ENCODE data around the gene ZBTB46. TPM values are rescaled to one million over a fixed set of nuclear protein-coding genes. Genes with fewer than 3 reads are reported as not detected.

ZBTB46 gene
- total RNA-seq, 1 experiment from 2014 or later: 18.9 TPM

DNA sequence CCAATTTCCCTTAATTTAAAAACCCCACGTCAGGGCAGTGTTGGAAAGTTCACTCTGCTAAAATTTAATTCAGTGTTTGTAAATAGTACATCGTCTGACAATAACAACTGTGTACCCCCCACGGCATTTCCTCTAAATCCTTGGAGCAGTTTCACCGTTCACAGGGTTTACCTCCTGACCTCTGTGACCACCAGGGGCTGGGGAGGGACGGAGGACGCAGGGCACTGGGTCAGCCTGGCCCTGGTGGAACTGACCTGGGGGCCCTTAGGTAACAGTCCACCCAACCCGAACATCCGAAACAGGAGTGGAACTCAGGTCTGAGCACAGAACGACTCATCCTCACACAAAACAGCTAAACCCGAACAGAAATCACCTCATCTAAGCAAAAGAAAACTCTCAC lies 2.1 kb downstream of the ZBTB46 start:
- no peaks in the 10 kb centered on the region for H3K36me3 Mint-ChIP-seq
- H3K4me1 Mint-ChIP-seq: peaks cover 31% of the 10 kb centered on the region
- no peaks in the 10 kb centered on the region for H3K9me3 Mint-ChIP-seq
- no peak overlapping the region for H3K27ac Mint-ChIP-seq
- ChIA-PET CTCF (interaction anchor here (1.0 to 2.7 kb wide), 2 partner anchors 12 to 54 kb away, joined by 3 to 9 read pairs; no protein-coding TSS in a partner anchor), POLR2A (no interaction called here)
- TF ChIP-seq, protein P1, sequence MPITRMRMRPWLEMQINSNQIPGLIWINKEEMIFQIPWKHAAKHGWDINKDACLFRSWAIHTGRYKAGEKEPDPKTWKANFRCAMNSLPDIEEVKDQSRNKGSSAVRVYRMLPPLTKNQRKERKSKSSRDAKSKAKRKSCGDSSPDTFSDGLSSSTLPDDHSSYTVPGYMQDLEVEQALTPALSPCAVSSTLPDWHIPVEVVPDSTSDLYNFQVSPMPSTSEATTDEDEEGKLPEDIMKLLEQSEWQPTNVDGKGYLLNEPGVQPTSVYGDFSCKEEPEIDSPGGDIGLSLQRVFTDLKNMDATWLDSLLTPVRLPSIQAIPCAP (CRISPR knock-in tag; IDR thresholded peaks at IDR 0.05): no peak
- no peak for TF ChIP-seq MLX (CRISPR knock-in tag; IDR thresholded peaks at IDR 0.05)
- TF ChIP-seq NFE2L1 (CRISPR knock-in tag; IDR thresholded peaks at IDR 0.05): no peak
- no peak for TF ChIP-seq ZNF317 (CRISPR knock-in tag; IDR thresholded peaks at IDR 0.05; ENCODE audit: borderline replicate concordance, low read depth)
- no peak for TF ChIP-seq ESRRA (CRISPR knock-in tag; IDR thresholded peaks at IDR 0.05; ENCODE audit: borderline replicate concordance)
- TF ChIP-seq IRF2 (CRISPR knock-in tag; IDR thresholded peaks at IDR 0.05; ENCODE audit: borderline replicate concordance, low read depth): no peak
- no peak for TF ChIP-seq GRHL2 (CRISPR knock-in tag; IDR thresholded peaks at IDR 0.05; ENCODE audit: insufficient replicate concordance, severe bottlenecking)
- no peak for TF ChIP-seq USF1 (CRISPR knock-in tag; IDR thresholded peaks at IDR 0.05)
- TF ChIP-seq CDX4 (CRISPR knock-in tag; IDR thresholded peaks at IDR 0.05; ENCODE audit: borderline replicate concordance): no peak
- TF ChIP-seq ZNF425 (CRISPR knock-in tag; conservative IDR thresholded peaks at IDR 0.05): no peak
- TF ChIP-seq CTCF (IDR thresholded peaks at IDR 0.05): no peak
- TF ChIP-seq, protein P2, sequence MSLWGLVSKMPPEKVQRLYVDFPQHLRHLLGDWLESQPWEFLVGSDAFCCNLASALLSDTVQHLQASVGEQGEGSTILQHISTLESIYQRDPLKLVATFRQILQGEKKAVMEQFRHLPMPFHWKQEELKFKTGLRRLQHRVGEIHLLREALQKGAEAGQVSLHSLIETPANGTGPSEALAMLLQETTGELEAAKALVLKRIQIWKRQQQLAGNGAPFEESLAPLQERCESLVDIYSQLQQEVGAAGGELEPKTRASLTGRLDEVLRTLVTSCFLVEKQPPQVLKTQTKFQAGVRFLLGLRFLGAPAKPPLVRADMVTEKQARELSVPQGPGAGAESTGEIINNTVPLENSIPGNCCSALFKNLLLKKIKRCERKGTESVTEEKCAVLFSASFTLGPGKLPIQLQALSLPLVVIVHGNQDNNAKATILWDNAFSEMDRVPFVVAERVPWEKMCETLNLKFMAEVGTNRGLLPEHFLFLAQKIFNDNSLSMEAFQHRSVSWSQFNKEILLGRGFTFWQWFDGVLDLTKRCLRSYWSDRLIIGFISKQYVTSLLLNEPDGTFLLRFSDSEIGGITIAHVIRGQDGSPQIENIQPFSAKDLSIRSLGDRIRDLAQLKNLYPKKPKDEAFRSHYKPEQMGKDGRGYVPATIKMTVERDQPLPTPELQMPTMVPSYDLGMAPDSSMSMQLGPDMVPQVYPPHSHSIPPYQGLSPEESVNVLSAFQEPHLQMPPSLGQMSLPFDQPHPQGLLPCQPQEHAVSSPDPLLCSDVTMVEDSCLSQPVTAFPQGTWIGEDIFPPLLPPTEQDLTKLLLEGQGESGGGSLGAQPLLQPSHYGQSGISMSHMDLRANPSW (CRISPR knock-in tag; conservative IDR thresholded peaks at IDR 0.05; ENCODE audit: low read depth): no peak
- no peak for TF ChIP-seq ERG (CRISPR knock-in tag; IDR thresholded peaks at IDR 0.05)
- no peak for TF ChIP-seq NR1H2 (CRISPR knock-in tag; IDR thresholded peaks at IDR 0.05)
- no peak for TF ChIP-seq ELF4 (CRISPR knock-in tag; IDR thresholded peaks at IDR 0.05; ENCODE audit: low read depth)
- TF ChIP-seq RELA (CRISPR knock-in tag; IDR thresholded peaks at IDR 0.05; ENCODE audit: borderline replicate concordance): no peak
- H3K4me3 Mint-ChIP-seq: peak overlapping the region; percentile 78
- H3K27me3 Mint-ChIP-seq (ENCODE audit: low read depth): peaks cover 40% of the 10 kb centered on the region
- no peak for DNase-seq (ENCODE audit: low spot score)
- no peak for ATAC-seq
